Naive thymus-derived CD4-positive, alpha-beta T cell (primary cell): ENCODE measurements around the gene PTPRN2. TPM values are rescaled to one million over a fixed set of nuclear protein-coding genes. Genes with fewer than 3 reads are reported as not detected.

Experiments used
- ATAC-seq: fragments of 150-1000 bp; cut with Tn5 transposase; 2 replicates; pipeline ENCODE4 v1.10.0; 2021; ENCODE audit warnings: mild to moderate bottlenecking, moderate library complexity
- CTCF ChIA-PET: fragments of 350-600 bp; sonication (Branson Sonifier 250); formaldehyde crosslinking; loops from one replicate; lab custom pipeline; 2021; ENCODE audit warnings: antibody characterized with exemption; lab: Charles Lee
- POLR2A ChIA-PET: fragments of 350-600 bp; sonication (Branson Sonifier 250); formaldehyde crosslinking; loops from one replicate; lab custom pipeline; 2021; ENCODE audit warnings: antibody characterized with exemption, inconsistent platforms; lab: Charles Lee
- DNase-seq, 9 donors: peaks; one replicate each; pipeline versions ENCODE4 v3.0.0 to v3.0.0-alpha.2; 2020 to 2022; ENCODE audit warnings: mixed read lengths in 1 of 9
- H3K27ac ChIP-seq: one replicate; pipeline ENCODE4 v1.7.0; 2013; ENCODE audit warnings: mild to moderate bottlenecking, low read depth, low read length, moderate library complexity
- H3K27me3 ChIP-seq, 2 donors: one replicate each; pipeline ENCODE4 v1.7.0; 2013; ENCODE audit warnings: low read length in 2 of 2, mild to moderate bottlenecking in 2 of 2, moderate library complexity in 2 of 2; ENCODE audit not compliant: control insufficient read depth in 2 of 2, insufficient read depth in 2 of 2
- H3K36me3 ChIP-seq, 3 experiments: 1 replicate in 2 of 3; 2 replicates in 1 of 3; pipeline ENCODE4 v1.7.0; 2013; ENCODE audit warnings: low read length in 3 of 3, mild to moderate bottlenecking in 3 of 3, moderate library complexity in 1 of 3; ENCODE audit not compliant: insufficient read depth in 3 of 3, control insufficient read depth in 2 of 3
- H3K4me1 ChIP-seq, 2 donors: one replicate each; pipeline ENCODE4 v1.7.0; 2013; ENCODE audit warnings: low read length in 2 of 2, mild to moderate bottlenecking in 2 of 2, moderate library complexity in 1 of 2; ENCODE audit not compliant: control insufficient read depth in 2 of 2, insufficient read depth in 2 of 2
- H3K4me3 ChIP-seq: 2 replicates; pipeline ENCODE4 v1.7.0; 2013; ENCODE audit warnings: mild to moderate bottlenecking, low read length
- H3K9me3 ChIP-seq, 3 experiments: 1 replicate in 2 of 3; 2 replicates in 1 of 3; pipeline ENCODE4 v1.7.0; 2013; ENCODE audit warnings: low read length in 3 of 3; ENCODE audit not compliant: control insufficient read depth in 2 of 3
- H3K27ac Mint-ChIP-seq, 9 donors: one replicate each; pipeline ENCODE4 v1.8.0; 2020 to 2022; ENCODE audit warnings: mixed read lengths in 9 of 9, mild to moderate bottlenecking in 8 of 9, moderate library complexity in 5 of 9, inconsistent platforms in 2 of 9
- H3K27me3 Mint-ChIP-seq, 5 donors: one replicate each; pipeline ENCODE4 v1.8.0; 2021 to 2022; ENCODE audit warnings: mixed read lengths in 5 of 5, mild to moderate bottlenecking in 1 of 5
- H3K36me3 Mint-ChIP-seq, 5 donors: one replicate each; pipeline ENCODE4 v1.8.0; 2020 to 2022; ENCODE audit warnings: mixed read lengths in 5 of 5, mild to moderate bottlenecking in 3 of 5, inconsistent platforms in 1 of 5
- H3K4me1 Mint-ChIP-seq, 7 donors: one replicate each; pipeline ENCODE4 v1.8.0; 2020 to 2022; ENCODE audit warnings: mixed read lengths in 7 of 7, mild to moderate bottlenecking in 3 of 7, inconsistent platforms in 1 of 7
- H3K4me3 Mint-ChIP-seq, 10 donors: one replicate each; pipeline ENCODE4 v1.8.0; 2020 to 2022; ENCODE audit warnings: mild to moderate bottlenecking in 10 of 10, mixed read lengths in 10 of 10, moderate library complexity in 6 of 10, inconsistent platforms in 2 of 10
- H3K9me3 Mint-ChIP-seq, 11 donors: one replicate each; pipeline ENCODE4 v1.8.0; 2020 to 2022; ENCODE audit warnings: mixed read lengths in 11 of 11, mild to moderate bottlenecking in 4 of 11, inconsistent platforms in 1 of 11, moderate library complexity in 1 of 11
- intact Hi-C, 2 donors: fragments of 100-400 bp; cut with micrococcal nuclease; formaldehyde crosslinking; loops; one replicate each; pipeline ENCODE4 v1.15.1; 2023
- polyA plus RNA-seq, 2 donors: library from polyadenylated mRNA; unstranded; fragments of 300-500 nt; fragmentation: Illumina TruSeq; gene quantifications; one replicate each; pipeline ENCODE4 v1.2.3, GENCODE V29; 2021
- total RNA-seq, 6 experiments: library from RNA in 5 of 6; stranded (reverse) in 5 of 6; gene quantifications; 1 replicate in 5 of 6; 2 replicates in 1 of 6; pipeline ENCODE4 v1.2.3 and lab custom pipeline; 2021 to 2026

The PTPRN2 gene
- total and polyA plus RNA-seq, 7 experiments from 2014 or later, result 0.58 to 2.3 (median 1.4) TPM

DNA sequence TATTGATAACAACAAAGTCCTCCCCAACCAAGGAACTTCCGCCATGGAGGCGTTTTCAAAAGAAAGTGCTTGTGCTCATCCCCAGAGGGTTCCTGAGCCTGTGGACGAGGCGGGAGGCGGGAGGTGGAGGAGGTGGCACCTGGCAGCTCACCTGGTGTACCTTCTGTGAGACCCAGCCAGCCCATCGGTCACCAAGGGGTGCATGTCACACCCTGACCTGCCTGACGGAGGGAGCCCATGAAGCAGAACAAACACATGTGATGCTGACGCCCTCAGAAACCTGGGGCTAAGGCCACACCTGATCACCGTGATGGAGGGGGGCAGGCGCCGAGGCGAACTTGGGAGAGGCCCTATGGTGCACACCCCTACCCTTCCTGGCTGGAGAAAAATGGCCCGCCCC is 792.0 kb downstream of the PTPRN2 start:
- no peaks in the 10 kb centered on the region for H3K4me1 ChIP-seq
- Mint-ChIP-seq H3K4me3 (no peak overlapping the region), H3K9me3 (no peaks in the 10 kb centered on the region), H3K27me3 (no peaks in the 10 kb centered on the region), H3K4me1 (peaks cover 0 to 6% (median 2%) of the 10 kb centered on the region in 7 donors), H3K27ac (peak overlapping the region in 1 of 9 donors; percentile 73), H3K36me3 (no peaks in the 10 kb centered on the region)
- ChIA-PET CTCF (interaction anchor here (0.6 kb wide), 1 partner anchor 121 kb away, joined by 4 read pairs; no protein-coding TSS in a partner anchor), POLR2A (no interaction called here)
- H3K9me3 ChIP-seq, result no peaks in the 10 kb centered on the region
- DNase-seq (no peak), ATAC-seq (no peak)
- no peak overlapping the region for H3K4me3 ChIP-seq
- H3K27ac ChIP-seq, result no peak overlapping the region
- intact Hi-C loops, result no loop called here
- H3K27me3 ChIP-seq, result no peaks in the 10 kb centered on the region
- H3K36me3 ChIP-seq, result no peaks in the 10 kb centered on the region

DNA sequence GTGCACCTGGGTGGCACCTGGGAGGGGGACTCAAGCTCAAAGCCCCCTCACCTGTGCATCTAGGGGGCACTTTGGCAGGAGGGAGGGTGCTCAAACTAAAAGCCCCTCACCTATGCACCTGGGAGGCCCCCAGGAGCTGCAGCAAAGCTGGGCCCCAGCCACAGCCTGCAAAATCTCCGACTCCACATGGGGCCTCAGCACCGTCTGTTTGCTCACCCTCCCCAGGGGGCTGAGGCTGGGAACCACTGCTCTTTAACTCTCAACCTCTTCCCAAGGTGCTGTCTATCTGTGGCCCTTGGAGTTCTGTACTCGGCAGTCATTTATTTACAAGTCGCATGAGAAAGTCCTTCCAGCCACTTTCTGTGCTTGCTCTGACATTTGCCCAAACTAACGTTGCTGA is 792.4 kb downstream of the PTPRN2 start:
- intact Hi-C loops, result no loop called here
- ATAC-seq, result no peak
- ChIA-PET POLR2A (no interaction called here), CTCF (interaction anchor here (1.2 kb wide), 1 partner anchor 11 kb away, joined by 3 read pairs; no protein-coding TSS in a partner anchor)
- Histone ChIP-seq H3K36me3 (no peaks in the 10 kb centered on the region), H3K4me1 (no peaks in the 10 kb centered on the region), H3K9me3 (no peaks in the 10 kb centered on the region), H3K27ac (no peak overlapping the region), H3K4me3 (no peak overlapping the region), H3K27me3 (no peaks in the 10 kb centered on the region)
- peaks cover 0 to 6% (median 2%) of the 10 kb centered on the region in 7 donors for H3K4me1 Mint-ChIP-seq
- no peak overlapping the region for H3K4me3 Mint-ChIP-seq
- H3K27me3 Mint-ChIP-seq, result no peaks in the 10 kb centered on the region
- no peaks in the 10 kb centered on the region for H3K9me3 Mint-ChIP-seq
- no peak for DNase-seq
- H3K27ac Mint-ChIP-seq, result no peak overlapping the region
- no peaks in the 10 kb centered on the region for H3K36me3 Mint-ChIP-seq

DNA sequence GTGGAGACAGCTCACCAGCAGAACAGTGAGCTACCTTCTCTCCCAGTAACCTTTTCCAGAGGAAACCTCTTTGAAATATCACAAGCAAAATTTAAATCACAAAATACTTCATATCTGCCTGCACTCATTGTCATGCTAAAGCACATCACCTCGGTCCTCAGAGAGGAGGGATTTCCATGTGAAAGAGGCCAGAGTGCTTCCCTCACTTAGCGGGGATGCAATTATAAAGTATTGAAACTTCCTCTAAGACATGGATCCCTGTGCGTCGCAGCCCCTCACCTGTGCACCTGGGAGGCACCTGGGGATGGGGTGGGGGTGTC is 792.9 kb downstream of the PTPRN2 start:
- Histone ChIP-seq H3K36me3 (no peaks in the 10 kb centered on the region), H3K4me3 (no peak overlapping the region), H3K9me3 (no peaks in the 10 kb centered on the region), H3K4me1 (no peaks in the 10 kb centered on the region), H3K27ac (no peak overlapping the region), H3K27me3 (no peaks in the 10 kb centered on the region)
- Mint-ChIP-seq H3K4me3 (no peak overlapping the region), H3K27ac (no peak overlapping the region), H3K36me3 (no peaks in the 10 kb centered on the region), H3K4me1 (peaks cover 0 to 6% (median 3%) of the 10 kb centered on the region in 7 donors), H3K27me3 (no peaks in the 10 kb centered on the region), H3K9me3 (peaks cover 0 to under 1% (median 0%) of the 10 kb centered on the region in 11 donors)
- intact Hi-C loops, result loop anchor here in 1 of 2 donors (5.0 kb wide), 1 partner anchor 83 kb away; no protein-coding TSS in a partner anchor
- DNase-seq (no peak), ATAC-seq (no peak)
- CTCF ChIA-PET, result interaction anchor here (1.2 kb wide), 1 partner anchor 12 kb away, joined by 3 read pairs; no protein-coding TSS in a partner anchor
- POLR2A ChIA-PET, result no interaction called here

DNA sequence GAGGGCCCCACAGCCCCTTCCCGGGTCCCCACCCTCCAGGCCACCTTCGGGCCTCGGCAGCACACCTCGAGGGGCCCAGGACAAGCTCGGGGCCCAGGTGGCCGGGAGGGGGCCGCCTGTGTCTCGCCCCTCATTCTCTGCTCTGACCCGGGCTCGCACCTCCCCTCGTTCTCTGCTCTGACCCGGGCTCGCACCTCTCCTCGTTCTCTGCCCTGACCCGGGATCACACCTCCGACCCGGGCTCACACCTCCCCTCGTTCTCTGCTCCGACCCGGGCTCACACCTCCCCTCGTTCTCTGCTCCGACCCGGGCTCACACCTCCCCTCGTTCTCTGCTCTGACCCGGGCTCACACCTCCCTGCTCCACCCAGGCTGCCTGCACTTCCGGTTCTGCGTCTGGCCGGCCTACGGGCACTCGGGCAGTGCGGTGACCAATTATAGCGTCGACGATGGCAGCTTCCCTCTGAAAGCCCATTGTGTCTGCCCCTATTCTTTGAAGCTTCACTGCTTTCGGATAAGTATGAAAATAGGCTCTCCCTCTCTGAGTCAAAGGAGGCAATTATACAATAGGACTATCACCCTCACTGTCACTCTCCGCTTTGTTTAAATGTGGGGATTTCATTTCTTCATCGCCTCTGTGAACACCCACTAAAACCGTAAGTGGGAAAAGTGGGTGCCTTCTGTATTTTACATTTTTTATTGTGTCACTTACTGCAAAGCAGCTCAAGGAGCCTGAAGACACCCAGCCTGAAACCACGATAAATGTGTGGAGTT is 793.5 kb downstream of the PTPRN2 start:
- Histone ChIP-seq H3K4me1 (no peaks in the 10 kb centered on the region), H3K4me3 (no peak overlapping the region), H3K36me3 (no peaks in the 10 kb centered on the region), H3K27ac (no peak overlapping the region), H3K9me3 (no peaks in the 10 kb centered on the region), H3K27me3 (no peaks in the 10 kb centered on the region)
- Mint-ChIP-seq H3K36me3 (no peaks in the 10 kb centered on the region), H3K4me3 (no peak overlapping the region), H3K4me1 (peaks cover 0 to 6% (median 3%) of the 10 kb centered on the region in 7 donors), H3K27me3 (no peaks in the 10 kb centered on the region), H3K9me3 (peaks cover 0 to 2% (median 0%) of the 10 kb centered on the region in 11 donors), H3K27ac (no peak overlapping the region)
- ChIA-PET POLR2A (no interaction called here), CTCF (interaction anchor here (1.2 kb wide), 1 partner anchor 12 kb away, joined by 3 read pairs; no protein-coding TSS in a partner anchor)
- intact Hi-C loops, result loop anchor here in 1 of 2 donors (5.0 kb wide), 1 partner anchor 83 kb away; no protein-coding TSS in a partner anchor
- no peak for DNase-seq
- ATAC-seq, result no peak

DNA sequence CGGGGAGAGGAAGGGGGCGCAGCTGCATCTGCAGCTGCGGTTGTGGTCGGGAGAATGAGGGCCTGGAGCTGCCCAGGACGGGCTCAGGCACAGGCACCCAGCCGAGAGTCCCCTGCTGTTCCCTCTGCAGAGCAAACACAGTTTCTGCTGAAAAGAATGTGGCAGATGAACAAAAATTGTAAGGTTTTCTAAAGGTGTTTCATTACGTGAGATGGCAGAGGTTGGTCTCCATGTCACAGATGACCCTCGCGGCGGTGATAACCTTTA is 794.6 kb downstream of the PTPRN2 start:
- Mint-ChIP-seq H3K36me3 (no peaks in the 10 kb centered on the region), H3K9me3 (peaks cover 0 to 2% (median 0%) of the 10 kb centered on the region in 11 donors), H3K4me3 (no peak overlapping the region), H3K27ac (no peak overlapping the region), H3K4me1 (peaks cover 0 to 6% (median 3%) of the 10 kb centered on the region in 7 donors), H3K27me3 (no peaks in the 10 kb centered on the region)
- no peak overlapping the region for H3K4me3 ChIP-seq
- CTCF ChIA-PET, result no interaction called here
- POLR2A ChIA-PET, result no interaction called here
- DNase-seq (no peak), ATAC-seq (no peak)
- intact Hi-C loops, result loop anchor here in 1 of 2 donors (5.0 kb wide), 1 partner anchor 84 kb away; no protein-coding TSS in a partner anchor
- no peak overlapping the region for H3K27ac ChIP-seq
- no peaks in the 10 kb centered on the region for H3K36me3 ChIP-seq
- H3K9me3 ChIP-seq, result no peaks in the 10 kb centered on the region
- no peaks in the 10 kb centered on the region for H3K27me3 ChIP-seq
- H3K4me1 ChIP-seq, result no peaks in the 10 kb centered on the region

DNA sequence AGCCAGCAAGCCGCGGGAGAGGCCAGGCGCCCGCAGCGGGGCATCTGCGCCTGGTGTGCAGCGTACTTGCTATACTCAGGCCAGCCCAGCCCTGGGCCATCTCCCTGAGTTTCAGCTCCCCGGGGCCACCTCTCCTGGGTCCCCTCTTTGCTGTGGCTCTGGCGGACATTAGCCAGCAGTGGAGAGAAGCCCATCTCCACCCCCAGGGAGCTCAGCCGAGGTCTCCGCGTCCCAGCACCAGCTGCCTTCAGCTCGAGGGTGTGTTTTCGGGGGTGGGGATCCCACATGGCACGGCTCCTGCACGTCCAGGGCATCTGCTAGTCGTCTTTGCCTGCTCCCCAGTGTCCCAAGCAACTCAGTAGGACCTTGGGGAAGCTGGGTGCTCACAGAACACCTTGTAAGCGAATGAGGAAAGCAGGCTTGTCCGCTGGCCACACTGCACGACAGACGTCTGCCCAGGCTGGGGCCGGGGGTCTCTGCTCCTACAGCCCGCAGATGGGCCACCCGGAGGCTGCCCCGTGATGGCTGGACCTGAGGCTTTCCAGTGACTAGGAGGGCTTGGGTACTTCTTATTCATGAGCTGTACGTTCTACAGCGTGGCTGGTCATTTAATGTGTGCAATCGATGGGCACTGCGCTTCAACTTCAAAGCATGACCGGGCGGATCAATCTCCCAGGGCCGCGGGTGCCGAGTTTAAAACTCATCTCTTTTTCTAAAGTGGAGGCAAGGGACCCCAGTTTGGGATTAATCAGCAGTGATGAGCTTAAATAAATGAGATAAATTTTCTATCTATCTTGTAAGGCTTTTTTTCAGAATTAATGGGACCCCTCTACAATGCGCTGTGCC is 795.2 kb downstream of the PTPRN2 start:
- Histone ChIP-seq H3K27ac (no peak overlapping the region), H3K9me3 (no peaks in the 10 kb centered on the region), H3K27me3 (no peaks in the 10 kb centered on the region), H3K4me1 (no peaks in the 10 kb centered on the region), H3K36me3 (no peaks in the 10 kb centered on the region), H3K4me3 (no peak overlapping the region)
- Mint-ChIP-seq H3K4me3 (no peak overlapping the region), H3K36me3 (no peaks in the 10 kb centered on the region), H3K4me1 (peaks cover 0 to 6% (median 3%) of the 10 kb centered on the region in 7 donors), H3K27me3 (no peaks in the 10 kb centered on the region), H3K27ac (no peak overlapping the region), H3K9me3 (peaks cover 0 to 2% (median 0%) of the 10 kb centered on the region in 11 donors)
- CTCF ChIA-PET, result no interaction called here
- no peak for ATAC-seq
- intact Hi-C loops, result loop anchor here in 1 of 2 donors (5.0 kb wide), 1 partner anchor 85 kb away; no protein-coding TSS in a partner anchor
- POLR2A ChIA-PET, result no interaction called here
- DNase-seq, result no peak
